Peyer's patch (tissue), 4 donors: Measurements from ENCODE around the gene DNAJB1.

Experiments
- CTCF ChIP-seq, 6 experiments: fragments of 450-650 bp in 4 of 6; fragments of 200-600 bp in 2 of 6; sonication (generic) in 1 of 6; IDR thresholded peaks; one replicate each; pipeline ENCODE4 v1.5.1; 2017 to 2019; ENCODE audit warnings: antibody characterized with exemption in 6 of 6, mild to moderate bottlenecking in 3 of 6, moderate library complexity in 1 of 6
- POLR2A ChIP-seq, 2 donors: fragments of 450-650 bp; IDR thresholded peaks; one replicate each; pipeline ENCODE4 v1.5.1; 2017; ENCODE audit warnings: antibody characterized with exemption in 2 of 2, mild to moderate bottlenecking in 2 of 2, moderate library complexity in 2 of 2

DNA sequence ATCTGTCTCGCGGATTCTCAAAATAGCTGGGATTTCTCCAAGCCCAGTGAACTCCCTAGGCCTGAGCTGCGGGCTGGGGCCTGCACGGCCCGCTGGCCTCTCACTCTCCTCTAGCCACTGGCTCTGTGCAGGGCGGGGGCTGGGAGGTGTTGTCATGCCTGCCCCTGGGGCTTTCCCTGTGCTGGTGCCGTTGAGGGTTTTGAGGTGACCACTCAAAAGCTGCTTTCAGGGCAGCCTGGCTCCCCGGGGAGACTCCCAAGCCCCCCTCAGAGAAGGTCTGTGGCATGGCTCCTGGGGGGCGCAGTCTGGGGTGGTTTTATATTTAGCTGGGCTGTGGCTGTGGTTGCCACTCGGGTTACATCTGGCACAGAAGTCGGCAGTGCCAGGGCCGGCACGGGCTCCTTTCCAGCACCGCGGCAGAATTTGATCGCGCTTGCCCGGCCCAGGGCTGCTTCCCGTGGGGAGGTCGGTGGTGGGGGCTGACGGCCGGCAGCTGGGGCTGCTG lies 43.7 kb upstream of the DNAJB1 start:
- TF ChIP-seq POLR2A (IDR thresholded peaks at IDR 0.05) = no peak
- no peak for TF ChIP-seq CTCF (IDR thresholded peaks at IDR 0.05)
